ENCODE results near the gene TARS3.
"Not testable (repeated sequence)": the region's sequence is repeated elsewhere in the genome, so short reads cannot be mapped to it uniquely, and the experiment has no call there.

Gene TARS3

GRCh38 chr15:101698314-101698713 is 26.0 kb downstream of the TARS3 start:
- DNase-seq, result no peak

DNA sequence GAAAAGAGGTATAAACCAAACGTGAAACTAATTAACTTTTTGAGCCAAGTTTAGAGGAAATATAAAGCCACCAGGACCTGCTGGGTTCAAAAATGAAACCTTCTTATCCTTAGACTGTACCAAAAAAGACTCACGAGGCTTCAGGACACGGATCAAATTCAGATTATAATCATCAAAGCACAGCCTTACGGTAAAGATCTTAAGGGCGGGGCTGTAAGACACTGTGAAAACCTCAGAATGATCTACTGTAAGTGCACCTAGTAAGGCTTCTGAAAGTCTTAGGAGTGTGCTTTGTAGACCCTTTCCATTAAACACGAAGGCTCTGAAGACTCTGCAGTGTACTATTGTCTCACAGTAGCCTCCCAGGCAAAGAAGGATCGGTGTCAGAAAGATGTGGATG is 26.8 kb downstream of the TARS3 start:
- no peak for DNase-seq

- DNase-seq, result no peak
Observed at GRCh38 chr15:101696829-101697228, 27.4 kb downstream of the TARS3 start.

- DNase-seq, result no peak
Observed at GRCh38 chr15:101694261-101694660, 30.0 kb downstream of the TARS3 start.

DNA sequence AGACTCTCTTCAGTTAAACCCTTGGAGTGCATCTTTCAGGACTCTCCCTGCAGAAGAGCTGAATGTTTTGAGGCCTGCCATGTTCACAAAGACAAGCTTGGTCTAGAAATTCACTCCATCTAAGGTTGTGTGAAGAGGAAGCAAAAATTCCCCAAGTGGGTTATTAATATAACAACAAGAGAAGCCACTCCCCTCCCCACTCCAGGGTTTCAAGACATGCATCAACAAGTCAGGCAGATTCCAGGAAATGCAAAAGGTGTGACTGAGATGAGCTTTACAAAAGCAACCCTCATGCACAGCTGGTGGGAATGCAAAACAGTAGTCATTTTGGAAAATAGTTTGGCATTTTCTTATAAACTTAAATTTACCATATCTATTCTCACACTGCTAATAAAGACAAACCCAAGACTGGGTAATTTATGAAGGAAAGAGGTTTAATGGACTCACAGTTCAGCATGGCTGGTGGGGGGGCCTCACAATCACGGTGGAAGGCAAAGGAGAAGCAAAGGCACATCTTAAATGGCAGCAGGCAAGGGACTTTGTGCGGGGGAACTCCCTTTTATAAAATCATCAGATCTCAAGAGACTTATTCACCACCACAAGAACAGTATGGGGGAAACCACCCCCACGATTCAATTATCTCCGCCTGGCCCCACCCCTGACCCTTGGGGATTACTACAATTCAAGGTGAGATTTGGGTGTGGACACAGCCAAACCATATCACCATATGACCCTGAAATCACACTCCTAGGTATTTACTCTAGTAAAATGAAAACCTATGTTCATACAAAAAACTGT is 31.3 kb downstream of the TARS3 start:
- DNase-seq, result no peak

GRCh38 chr15:101689901-101690300 is 34.4 kb downstream of the TARS3 start:
- DNase-seq, result peak; percentile 31

DNA sequence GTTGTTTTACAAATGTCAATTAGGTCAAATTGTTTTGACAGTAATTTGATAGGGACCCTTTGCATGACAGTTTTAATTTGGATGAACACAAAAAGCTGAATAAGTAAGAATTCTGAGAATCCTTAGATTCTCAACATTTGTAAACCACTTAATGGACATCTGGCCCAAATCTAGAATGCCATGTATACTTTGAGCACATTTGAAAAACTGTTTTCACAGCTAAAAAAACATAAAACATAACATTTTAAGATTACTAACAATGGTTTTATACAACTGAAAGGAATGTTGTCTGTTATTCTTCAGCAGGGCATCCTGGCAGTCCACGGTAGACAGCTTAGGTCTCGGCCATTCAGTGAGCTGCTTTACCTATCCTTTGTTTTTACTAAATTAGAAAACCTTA is 37.6 kb downstream of the TARS3 start:
- no peak for DNase-seq

DNA sequence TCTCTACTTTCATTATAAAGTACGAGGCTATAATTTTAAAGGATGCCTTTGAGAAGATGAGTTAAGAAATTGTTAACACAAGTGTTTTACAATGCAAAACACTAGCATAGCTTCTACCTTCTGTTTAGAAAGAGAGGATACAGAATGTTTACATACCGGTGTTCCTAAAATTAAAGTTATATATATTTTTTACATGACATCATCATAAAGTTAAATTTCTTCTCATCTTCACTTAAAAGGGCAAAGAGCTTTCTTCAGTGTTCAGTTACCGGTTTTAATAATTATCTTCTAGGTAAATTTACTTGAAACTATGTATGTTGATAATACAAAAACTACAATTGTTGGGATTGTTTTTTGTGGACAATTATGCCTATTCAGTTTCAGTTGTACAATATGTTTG is 39.4 kb downstream of the TARS3 start:
- no peak for DNase-seq

GRCh38 chr15:101684384-101684783 is 39.9 kb downstream of the TARS3 start:
- peak; percentile 83 for DNase-seq

DNA sequence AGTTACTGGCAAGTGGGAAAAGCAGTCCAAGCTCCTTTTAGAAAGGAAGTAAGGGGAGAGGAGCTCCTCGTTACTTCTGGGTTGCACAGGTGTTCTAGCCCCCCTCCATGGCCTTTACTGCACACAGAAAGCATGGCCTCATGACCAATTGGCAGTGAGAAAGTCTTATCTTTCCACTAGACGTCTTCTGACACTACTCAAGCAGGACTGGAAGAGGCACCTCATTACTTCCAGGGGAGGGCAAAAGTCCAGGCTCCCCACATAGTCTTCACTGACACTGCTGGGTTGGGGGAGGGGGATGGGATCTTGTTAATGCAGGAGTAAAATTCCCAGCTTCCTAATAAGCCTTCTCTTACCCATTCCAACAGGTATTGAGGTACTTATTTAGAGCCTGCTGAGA is 44.5 kb downstream of the TARS3 start:
- DNase-seq, result no peak

DNA sequence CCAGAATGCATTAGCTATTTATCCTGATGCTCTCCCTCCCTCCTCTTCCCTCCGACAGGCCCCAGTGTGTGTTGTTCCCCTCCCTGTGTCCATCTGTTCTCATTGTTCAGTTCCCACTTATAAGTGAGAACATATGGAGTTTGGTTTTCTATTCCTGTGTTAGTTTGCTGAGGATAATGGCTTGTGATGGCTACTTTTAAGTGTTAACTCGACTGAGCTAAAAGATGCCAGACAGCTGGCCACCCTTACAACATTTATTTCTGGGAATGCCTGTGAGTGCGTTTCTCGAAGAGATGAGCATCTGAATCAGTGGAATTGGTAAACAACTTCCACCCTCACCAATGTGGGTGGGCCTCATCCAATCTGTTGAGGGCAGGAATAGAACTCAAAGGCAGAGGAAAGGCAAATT is 47.3 kb downstream of the TARS3 start:
- peak; percentile 64 for DNase-seq

GRCh38 chr15:101675796-101676582 is 48.3 kb downstream of the TARS3 start:
- peak; percentile 73 for DNase-seq

DNA sequence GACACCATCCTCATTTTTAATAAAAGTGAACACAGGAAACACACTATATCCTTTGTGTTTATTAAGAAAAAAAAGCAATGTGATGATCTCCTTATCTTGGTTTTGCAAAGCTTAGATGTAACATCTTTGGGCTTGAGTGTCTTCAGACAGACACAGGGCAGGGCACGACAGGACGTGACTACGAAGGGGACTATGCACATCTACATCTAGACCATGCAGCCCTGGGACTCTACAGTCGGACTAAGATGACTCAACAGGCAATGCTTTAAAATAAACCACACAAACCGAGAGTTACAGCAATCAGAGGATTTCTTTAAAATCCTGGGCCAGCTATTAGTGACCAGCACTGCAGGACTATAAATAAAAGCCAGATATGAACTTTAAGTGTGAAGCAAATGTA is 49.3 kb downstream of the TARS3 start:
- DNase-seq, result peak; percentile 88

- DNase-seq, result no peak
Observed at GRCh38 chr15:101672298-101672697, 52.0 kb downstream of the TARS3 start.

- DNase-seq, result no peak
Observed at GRCh38 chr15:101669744-101670143, 54.5 kb downstream of the TARS3 start.

DNA sequence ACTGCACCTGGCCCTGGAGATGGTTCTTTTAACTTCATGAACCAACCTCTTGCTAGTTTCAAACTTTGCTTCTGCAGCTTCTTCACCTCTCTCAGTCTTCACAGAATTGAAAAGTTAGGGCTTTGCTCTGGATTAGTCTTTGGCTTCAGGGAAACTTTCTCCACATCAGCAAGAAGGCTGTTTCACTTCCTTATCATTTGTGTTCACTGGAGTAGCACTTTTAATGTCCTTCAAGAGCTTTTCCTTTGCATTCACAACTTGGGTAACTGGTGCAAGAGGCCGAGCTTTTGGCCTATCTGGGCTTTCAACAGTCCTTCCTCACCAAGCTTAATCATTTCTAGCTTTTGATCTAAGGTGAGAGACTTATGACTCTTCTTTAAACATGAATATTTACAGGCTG is 56.4 kb downstream of the TARS3 start:
- DNase-seq, result no peak

DNA sequence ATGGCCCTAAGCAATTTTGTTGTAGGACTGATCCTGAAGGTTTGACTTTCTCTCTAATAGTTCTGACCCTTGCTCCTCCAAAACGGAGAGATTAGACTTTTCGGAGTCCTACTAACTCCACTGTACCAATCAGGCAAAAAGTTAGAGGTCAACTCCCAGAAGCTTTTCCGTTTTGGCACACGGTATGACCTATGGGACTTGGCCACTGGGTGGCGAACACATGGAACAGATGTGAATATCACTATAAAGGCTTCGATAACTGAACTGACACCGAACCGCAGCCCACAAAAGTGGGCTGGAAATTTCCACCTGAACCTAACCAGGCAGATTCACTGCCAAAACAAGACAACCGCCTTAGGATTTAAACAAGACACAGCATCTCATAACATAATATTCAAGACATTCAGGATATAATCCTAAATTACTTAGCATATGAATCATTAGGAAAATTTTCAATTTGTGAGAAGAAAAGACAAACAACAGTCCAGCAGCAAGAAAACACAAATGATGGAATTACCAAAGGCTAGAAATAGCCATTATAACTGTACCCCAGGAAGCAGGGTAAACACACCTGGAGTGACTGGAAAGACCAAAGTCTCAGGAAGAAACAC is 59.9 kb downstream of the TARS3 start:
- DNase-seq, result no peak

DNA sequence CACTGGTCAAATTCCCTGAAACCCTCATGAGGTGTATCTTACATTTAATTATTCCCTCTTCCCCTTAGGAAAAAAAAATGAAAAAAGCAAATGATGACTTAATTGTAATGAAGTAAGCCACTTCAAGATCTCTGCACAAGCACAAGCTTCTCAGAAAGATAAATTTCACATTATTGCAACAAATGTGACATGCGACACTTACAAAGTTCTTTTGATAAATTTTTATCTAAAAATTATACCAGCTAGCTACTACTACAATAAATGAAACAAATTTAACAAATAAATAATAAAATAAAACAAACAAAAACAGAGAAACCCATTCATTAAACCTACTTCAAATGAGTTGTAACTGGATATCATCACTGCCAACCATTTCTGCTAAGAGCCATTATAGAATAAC is 62.1 kb downstream of the TARS3 start:
- DNase-seq, result no peak

GRCh38 chr15:101660005-101660404 is 64.3 kb downstream of the TARS3 start:
- DNase-seq, result no peak

DNA sequence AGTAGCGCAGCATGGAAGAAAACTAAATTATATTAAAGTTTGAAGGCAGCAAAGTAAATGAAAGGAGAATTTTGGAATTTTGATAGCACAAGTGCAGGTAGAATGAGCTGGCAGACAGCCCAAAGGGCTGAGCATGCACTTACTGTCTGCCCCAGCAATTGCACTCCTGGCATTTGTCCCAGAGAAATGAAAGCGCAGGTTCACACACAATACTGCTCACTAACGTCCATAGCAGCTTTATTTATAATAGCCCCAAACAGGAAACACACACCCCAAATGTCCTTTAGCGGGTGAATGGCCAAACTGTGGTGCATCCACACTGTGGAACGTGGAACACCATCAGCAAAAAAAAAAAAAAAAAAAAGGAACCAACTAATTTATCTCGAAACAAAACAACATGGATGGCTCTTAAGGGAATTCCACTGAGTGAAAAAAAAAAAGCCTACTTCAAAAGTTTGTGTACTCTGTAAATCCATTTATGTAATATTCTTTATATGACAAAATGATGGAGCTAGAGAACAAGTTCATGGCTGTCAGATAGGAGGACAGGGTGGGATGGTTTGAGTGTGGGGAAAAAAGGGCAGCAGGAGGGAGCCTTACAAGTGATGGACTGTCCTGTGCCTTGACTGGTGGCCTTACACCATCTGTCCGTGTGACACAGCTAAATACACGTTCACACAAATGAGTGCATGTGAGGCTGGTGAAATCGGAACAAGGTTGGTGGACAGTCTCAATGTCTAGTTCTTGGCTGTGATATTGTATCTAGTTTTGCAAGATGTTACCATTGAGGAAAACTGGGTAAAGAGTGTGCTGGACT is 66.1 kb downstream of the TARS3 start:
- DNase-seq, result no peak

DNA sequence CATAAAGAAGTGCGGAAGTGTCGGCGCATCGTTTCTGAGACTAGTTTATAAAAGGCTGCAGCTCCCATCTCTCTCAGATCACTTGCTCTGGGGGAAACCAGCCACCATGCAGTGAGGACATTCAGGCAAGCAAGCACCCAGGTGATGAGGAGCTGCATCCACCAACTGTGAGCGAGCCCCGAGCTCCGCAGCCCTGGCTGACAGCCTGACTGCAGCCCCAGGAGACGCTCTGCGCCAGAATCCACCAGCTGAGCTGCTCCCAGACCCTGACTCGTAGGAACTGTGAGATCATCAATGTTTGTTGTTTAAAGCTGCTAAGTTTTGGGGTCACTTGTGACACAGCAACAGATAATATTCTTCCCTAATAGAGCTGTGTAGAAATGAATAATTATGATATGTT is 67.1 kb downstream of the TARS3 start:
- no peak for DNase-seq

DNA sequence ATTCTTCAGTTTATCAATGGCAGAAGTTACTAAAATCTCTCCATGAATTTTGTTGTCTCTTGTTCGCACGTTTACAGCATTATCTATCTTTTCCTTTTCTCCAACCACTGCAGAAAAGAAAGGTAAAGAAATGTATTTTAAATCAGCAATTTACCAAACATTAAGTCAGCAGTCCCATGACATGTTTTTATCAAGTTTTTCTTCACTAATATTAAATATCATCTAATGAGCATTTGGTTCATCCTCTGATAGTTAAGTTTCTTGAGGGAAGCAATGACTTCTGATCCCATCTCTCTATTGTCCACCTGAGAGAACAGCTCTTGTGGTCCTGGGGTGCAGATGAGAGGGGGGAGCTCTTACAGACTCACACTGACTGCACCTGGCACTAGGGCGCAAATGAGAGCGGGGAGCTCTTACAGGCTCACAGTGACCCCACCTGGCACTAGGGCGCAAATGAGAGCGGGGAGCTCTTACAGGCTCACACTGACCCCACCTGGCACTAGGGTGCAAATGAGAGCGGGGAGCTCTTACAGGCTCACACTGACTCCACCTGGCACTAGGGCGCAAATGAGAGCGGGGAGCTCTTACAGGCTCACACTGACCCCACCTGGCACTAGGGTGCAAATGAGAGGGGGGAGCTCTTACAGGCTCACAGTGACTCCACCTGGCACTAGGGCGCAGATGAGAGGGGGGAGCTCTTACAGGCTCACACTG is 69.5 kb downstream of the TARS3 start:
- DNase-seq, result not testable (repeated sequence)

Data from fibroblast of skin of abdomen (primary cell).